Cardiac fibroblast (primary cell): ENCODE results near the gene ARPIN.
"Not testable (repeated sequence)": the region's sequence is repeated elsewhere in the genome, so short reads cannot be mapped to it uniquely, and the experiment has no call there.

Source experiments
- DNase-seq, 2 donors: peaks; one replicate each; pipeline versions ENCODE4 v3.0.0 to v3.0.0-alpha.2; 2010; ENCODE audit warnings: low read depth in 2 of 2
- H3K4me3 ChIP-seq, 2 donors: replicated peaks in 1 of 2; 1 replicate in 1 of 2; 2 replicates in 1 of 2; pipeline ENCODE4 v1.5.1; 2011; ENCODE audit warnings: low read depth in 2 of 2, low read length in 2 of 2, mild to moderate bottlenecking in 2 of 2, moderate library complexity in 1 of 2
- TF ChIP-seq, protein P1 (sequence below): IDR thresholded peaks from one replicate; pipeline ENCODE4 v1.5.1; 2011; ENCODE audit warnings: low read depth, mild to moderate bottlenecking, low read length, inconsistent platforms

ARPIN gene

DNA sequence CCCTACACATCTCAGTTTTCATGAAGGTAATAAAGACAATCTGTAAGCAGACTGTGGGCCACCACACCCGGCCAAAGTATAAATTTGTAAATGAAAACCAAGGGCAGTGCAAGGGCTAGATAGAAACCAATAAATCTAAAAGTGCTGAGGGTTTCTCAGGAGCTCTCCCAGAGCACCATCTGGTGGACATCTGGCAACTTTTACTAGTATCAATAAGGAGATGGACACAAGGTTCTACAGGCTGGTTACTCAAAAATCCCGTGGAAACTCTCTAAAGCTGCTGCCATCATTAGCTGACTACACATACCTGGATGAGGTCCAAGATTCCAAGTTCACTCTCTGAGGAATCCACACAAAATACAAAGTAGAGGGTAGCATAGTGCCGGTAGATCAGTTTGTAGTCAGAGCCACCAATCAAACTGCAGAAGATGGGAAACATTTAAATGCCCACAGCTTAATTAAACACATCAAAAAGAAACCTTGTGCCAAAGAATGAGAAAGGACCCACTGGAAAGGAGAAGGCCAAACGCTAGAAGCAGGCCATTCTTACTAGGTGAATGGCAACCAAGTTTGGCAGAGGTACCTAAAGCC is 24.4 kb downstream of the ARPIN start:
- no peak overlapping the region for H3K4me3 ChIP-seq
- DNase-seq: peak; percentile 80
- TF ChIP-seq, protein P1, sequence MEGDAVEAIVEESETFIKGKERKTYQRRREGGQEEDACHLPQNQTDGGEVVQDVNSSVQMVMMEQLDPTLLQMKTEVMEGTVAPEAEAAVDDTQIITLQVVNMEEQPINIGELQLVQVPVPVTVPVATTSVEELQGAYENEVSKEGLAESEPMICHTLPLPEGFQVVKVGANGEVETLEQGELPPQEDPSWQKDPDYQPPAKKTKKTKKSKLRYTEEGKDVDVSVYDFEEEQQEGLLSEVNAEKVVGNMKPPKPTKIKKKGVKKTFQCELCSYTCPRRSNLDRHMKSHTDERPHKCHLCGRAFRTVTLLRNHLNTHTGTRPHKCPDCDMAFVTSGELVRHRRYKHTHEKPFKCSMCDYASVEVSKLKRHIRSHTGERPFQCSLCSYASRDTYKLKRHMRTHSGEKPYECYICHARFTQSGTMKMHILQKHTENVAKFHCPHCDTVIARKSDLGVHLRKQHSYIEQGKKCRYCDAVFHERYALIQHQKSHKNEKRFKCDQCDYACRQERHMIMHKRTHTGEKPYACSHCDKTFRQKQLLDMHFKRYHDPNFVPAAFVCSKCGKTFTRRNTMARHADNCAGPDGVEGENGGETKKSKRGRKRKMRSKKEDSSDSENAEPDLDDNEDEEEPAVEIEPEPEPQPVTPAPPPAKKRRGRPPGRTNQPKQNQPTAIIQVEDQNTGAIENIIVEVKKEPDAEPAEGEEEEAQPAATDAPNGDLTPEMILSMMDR: peak; percentile 56

GRCh38 chr15:89885611-89886010 is 27.1 kb downstream of the ARPIN start:
- DNase-seq: peak in 1 of 2 donors; percentile 9
- TF ChIP-seq, protein P1: no peak
- no peak overlapping the region for H3K4me3 ChIP-seq

DNA sequence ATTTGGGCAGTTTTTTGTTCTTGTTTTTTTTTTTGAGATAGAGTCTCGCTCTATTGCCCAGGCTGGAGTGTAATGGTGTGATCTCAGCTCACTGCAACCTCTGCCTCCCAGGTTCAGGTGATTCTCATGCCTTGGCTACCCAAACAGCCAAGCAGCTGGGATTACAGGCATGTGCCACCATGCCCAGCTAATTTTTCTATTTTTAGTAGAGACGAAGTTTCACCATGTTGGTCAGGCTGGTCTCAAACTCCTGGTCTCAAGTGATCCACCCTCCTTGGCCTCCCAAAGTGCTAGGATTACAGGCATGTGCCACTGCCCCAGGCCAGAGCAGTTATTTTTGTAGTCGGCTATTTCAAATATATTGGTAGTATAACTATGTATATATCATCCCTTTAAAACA is 27.6 kb downstream of the ARPIN start:
- DNase-seq: not testable (repeated sequence)

GRCh38 chr15:89883518-89883917 is 29.2 kb downstream of the ARPIN start:
- DNase-seq: no peak
- TF ChIP-seq, protein P1: no peak
- no peak overlapping the region for H3K4me3 ChIP-seq

More for the DNA sequence above, 27.6 kb downstream of the ARPIN start:
- not testable (repeated sequence) for H3K4me3 ChIP-seq

DNA sequence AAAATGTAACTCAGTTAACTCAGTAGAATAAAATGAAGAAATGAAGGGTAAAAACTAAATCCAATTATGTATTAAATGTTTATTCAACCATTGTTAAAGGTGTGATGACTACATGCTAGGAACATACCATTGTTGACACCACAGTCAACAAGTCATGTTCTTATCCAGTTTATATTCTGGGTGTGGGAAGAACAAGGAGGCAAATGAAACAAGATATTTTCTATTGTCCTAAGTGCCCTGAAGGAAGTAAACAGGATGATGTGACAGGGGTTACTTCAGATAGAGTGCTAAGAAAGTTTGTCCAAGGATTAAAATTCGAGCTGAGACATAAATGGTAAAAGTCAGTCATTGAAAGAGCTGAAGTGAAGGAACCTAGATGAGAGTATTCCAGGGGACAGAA is 32.0 kb downstream of the ARPIN start:
- no peak overlapping the region for H3K4me3 ChIP-seq
- no peak for DNase-seq
- TF ChIP-seq, protein P1: no peak

DNA sequence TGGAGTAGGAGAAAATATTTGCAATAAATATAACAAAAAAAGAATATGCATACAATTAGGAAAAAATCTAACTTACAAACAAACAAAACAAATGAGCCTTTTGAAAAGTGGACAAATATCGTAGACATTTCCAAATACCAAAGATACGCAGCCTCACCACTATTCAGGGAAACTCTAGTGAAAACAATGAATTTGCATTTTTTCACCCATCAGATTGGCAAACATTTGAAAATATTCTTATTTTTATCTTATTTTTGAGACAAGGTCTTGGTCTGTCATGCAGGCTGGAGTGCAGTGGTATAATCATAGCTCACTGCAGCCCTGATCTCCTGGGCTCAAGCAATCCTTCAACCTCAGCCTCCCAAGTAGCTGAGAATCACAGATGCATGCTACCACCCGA is 34.4 kb downstream of the ARPIN start:
- no peak overlapping the region for H3K4me3 ChIP-seq

DNA sequence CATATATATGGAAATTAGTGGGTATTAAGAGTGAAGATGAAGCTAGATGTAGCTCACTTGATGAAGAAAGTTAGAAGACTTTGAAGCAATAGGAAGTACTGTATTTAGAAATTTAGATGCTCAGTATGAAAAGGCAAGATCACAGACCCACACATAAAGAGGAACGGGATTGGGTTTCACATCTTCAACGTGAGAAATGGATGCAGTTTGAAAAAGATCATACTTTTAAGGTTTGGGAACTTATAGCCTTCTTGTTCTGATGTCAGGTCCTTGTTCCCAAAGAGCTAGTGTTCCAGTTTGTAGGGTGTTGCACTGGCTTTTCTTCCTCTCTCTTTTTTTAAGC is 35.7 kb downstream of the ARPIN start:
- no peak overlapping the region for H3K4me3 ChIP-seq
- TF ChIP-seq, protein P1: no peak
- no peak for DNase-seq

More for the DNA sequence above, 34.4 kb downstream of the ARPIN start:
- TF ChIP-seq, protein P1: no peak
- no peak for DNase-seq
